Measurements from ENCODE around the gene ABTB2. TPM values are rescaled to one million over a fixed set of nuclear protein-coding genes. Genes with fewer than 3 reads are reported as not detected.
A peak's percentile ranks its signal among the peaks of the same experiment; 100 is the strongest.

Gene ABTB2
- total RNA-seq, 1 donor from 2014 or later = 14.1 TPM

DNA sequence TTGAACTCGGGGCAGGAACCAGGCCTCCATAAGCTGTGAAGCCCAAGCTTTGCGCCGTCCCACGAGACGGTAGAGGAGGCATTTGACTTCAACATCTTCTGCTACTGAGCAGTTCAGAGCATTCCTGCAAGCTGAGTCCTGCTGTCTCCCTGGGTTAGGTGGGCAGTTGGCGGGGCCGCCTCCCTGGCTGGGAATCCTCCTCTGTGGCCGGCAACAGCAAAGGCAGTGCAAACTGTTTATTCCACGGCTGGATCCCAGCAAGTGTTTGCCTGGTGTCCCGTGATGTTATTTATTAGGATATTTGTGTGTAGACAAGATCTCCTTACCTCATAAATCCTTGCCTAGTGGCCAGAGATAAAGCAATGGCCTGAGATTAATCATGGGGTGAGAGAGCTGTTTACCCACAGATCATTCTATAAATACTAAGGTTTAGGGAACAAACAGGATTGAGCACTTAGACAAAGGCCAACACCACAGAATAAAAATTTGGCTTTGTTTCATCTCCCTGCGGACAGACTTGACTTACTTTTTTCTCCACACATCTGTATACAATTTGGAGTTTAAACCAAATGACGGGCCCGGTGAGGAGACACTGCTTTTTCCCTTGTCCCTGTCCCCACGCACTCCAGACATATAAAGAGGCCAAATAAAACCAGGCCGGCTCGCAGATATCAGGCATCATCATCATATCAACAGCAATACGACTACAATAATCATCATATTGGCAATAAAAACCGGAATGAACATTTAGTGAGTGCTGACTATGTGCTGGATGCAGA, 189.0 kb downstream of the ABTB2 start:
- Mint-ChIP-seq H3K4me1 (ENCODE audit: low read depth) (no peaks in the 10 kb centered on the region), H3K36me3 (ENCODE audit: low read depth) (no peaks in the 10 kb centered on the region), H3K9me3 (no peaks in the 10 kb centered on the region), H3K4me3 (no peak overlapping the region), H3K27me3 (ENCODE audit: insufficient read depth) (peaks cover 2% of the 10 kb centered on the region), H3K27ac (no peak overlapping the region)
- no peak for DNase-seq (ENCODE audit: low spot score)
- intact Hi-C loops (cut with micrococcal nuclease) = no loop called here

DNA sequence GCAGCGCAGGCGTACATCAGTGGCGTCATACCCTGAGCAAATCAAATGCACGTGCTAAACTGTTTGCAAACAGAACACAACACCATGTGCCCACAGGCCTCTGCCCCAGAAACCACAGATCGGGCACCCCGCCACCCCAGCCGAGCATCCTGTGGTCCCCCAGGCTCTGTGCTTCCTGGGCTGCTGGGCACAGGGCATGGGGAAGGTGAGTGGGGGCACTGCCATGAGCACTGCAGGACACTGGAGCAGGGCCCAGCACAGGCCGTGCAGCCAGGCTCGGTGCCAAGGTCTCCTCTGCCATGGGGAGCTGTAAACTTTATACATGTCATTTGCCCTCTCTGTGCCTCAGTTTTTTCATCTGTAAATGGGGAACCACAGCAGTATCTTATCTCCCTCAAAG, 189.8 kb downstream of the ABTB2 start:
- no peaks in the 10 kb centered on the region for H3K4me1 Mint-ChIP-seq (ENCODE audit: low read depth)
- intact Hi-C loops (cut with micrococcal nuclease) = no loop called here
- DNase-seq (ENCODE audit: low spot score) = no peak
- H3K27me3 Mint-ChIP-seq (ENCODE audit: insufficient read depth) = peaks cover 2% of the 10 kb centered on the region
- no peak overlapping the region for H3K27ac Mint-ChIP-seq
- no peak overlapping the region for H3K4me3 Mint-ChIP-seq
- no peaks in the 10 kb centered on the region for H3K36me3 Mint-ChIP-seq (ENCODE audit: low read depth)
- no peaks in the 10 kb centered on the region for H3K9me3 Mint-ChIP-seq

DNA sequence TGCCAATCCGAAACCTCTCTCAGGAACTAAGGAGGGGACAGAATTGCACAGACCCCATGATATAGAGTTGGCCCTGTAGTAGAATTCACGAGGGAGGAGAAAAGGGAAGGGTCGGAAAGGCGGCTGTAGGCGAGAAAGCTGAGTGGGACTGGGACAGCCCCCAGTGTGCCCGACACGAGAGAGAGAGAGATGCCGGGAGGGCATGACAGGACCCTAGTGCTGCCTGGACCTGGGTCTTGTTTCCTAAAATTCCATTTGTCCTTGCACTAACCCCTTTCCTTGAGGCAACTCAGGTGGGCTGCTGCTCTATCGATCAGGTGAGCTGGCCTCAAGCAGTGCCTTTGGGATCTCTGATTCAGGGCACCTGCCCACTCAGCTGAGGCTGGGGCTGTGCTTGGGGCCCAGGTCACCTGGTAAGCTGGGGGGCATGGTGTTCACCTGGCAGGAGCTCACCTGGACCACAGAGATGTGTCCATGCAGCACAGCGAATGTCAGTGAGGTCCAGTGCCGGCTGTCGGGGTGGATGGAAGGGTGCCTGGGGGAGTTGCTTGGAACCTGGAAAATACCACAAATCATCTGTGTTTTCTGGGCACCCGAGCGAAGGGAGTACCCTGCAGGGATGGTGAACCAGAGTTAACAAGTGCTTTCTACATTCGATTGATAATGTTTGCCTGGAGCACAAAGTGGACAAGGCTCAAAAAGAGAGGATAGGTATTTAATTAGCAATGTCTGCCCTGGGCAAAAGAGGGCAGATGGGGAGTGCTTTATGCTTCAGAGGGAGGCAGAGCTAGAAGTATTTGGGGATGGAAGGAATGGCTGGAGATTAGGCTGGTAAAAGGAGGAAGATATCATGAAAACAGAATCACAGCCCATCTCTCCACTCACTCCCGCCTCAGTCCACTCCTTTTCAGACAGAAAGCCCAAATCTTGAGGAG, 190.7 kb downstream of the ABTB2 start:
- Mint-ChIP-seq H3K4me3 (no peak overlapping the region), H3K27ac (no peak overlapping the region), H3K36me3 (ENCODE audit: low read depth) (no peaks in the 10 kb centered on the region), H3K27me3 (ENCODE audit: insufficient read depth) (no peaks in the 10 kb centered on the region), H3K9me3 (no peaks in the 10 kb centered on the region), H3K4me1 (ENCODE audit: low read depth) (no peaks in the 10 kb centered on the region)
- intact Hi-C loops (cut with micrococcal nuclease) = no loop called here
- DNase-seq (ENCODE audit: low spot score) = no peak

DNA sequence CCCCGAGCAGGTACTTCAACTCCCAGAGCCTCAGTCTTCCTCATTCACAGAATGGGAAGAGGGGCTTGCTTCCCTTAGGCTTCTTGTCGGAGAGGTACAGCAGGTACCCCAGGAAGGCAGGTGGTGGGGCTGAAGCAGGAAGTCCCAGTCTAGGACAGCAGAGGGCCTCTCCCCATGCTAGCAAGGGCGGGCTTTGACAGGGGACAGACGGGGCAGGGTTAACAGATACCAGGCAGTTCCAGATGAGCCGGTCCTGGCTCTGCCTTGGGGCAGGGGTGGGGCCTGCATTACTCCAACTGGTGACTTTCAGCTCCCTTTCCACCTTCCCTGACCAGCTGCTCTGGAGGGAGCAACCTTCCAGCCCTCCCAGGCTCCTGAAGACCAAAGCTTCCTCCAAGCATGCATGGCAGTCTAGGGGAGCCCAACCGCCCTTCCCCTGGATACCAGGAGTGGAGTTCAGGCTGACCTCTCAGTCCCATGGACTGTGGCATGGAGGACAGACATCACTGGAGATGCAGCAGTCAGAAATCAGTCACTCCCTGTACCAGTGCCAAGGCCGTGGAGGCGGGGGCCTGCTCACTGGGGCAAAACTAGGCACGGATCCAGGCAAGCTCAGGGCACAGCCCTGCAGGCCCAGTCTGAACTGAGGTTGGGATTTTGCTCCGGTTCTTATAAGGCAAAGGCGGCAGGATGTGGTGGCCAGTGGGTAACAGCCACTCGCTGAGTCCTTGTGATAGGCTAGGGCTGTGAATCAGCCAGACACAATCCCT, 191.8 kb downstream of the ABTB2 start:
- Mint-ChIP-seq H3K27ac (no peak overlapping the region), H3K36me3 (ENCODE audit: low read depth) (no peaks in the 10 kb centered on the region), H3K9me3 (no peaks in the 10 kb centered on the region), H3K4me1 (ENCODE audit: low read depth) (peaks cover 8% of the 10 kb centered on the region), H3K27me3 (ENCODE audit: insufficient read depth) (no peaks in the 10 kb centered on the region), H3K4me3 (no peak overlapping the region)
- intact Hi-C loops (cut with micrococcal nuclease) = no loop called here
- DNase-seq (ENCODE audit: low spot score) = no peak

DNA sequence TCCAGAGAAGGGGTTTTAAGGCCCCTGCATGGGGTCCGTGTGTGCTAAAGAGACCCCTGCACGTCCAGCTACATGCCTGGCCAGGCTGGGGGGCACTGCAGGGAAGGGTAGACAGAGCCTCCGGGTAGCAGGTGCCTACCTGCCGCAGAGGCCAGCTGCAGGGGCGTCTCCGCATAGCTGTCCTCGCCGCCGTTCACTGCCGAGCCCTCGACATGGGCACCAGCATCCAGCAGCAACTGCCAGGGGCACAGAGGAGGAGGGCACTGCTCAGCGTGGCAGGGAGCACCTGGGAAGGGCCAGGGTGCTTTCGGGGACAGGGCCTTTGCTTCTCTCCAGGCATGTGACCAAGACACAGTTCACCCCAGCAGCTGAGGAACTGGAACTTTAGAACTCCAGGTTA, 192.7 kb downstream of the ABTB2 start:
- intact Hi-C loops (cut with micrococcal nuclease) = no loop called here

DNA sequence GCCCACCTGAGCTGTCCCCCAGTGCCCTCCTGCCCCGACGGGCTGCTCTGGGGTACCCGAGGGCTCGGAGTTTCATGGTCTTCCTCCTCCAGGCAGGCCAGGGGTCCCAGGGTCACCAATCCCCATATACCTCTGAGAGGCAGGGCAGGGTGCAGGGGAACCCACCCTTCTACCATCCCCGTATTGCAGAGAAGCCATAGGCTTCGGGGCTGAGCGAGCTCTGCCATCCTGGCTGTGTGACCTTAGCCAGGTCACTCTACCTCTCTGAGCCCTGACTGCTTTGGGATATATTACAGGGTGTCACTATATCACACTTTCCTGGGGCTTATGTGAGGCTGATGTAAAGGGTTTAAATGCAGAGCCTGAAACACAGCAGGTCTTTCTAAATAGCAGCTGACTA, 195.0 kb downstream of the ABTB2 start:
- Mint-ChIP-seq H3K4me1 (ENCODE audit: low read depth) (peaks cover 17% of the 10 kb centered on the region), H3K4me3 (no peak overlapping the region), H3K9me3 (no peaks in the 10 kb centered on the region), H3K36me3 (ENCODE audit: low read depth) (peaks cover 6% of the 10 kb centered on the region), H3K27ac (no peak overlapping the region), H3K27me3 (ENCODE audit: insufficient read depth) (no peaks in the 10 kb centered on the region)
- no peak for DNase-seq (ENCODE audit: low spot score)
- intact Hi-C loops (cut with micrococcal nuclease) = no loop called here

More for the DNA sequence above, 192.7 kb downstream of the ABTB2 start:
- H3K4me3 Mint-ChIP-seq = no peak overlapping the region
- H3K27ac Mint-ChIP-seq = no peak overlapping the region
- no peaks in the 10 kb centered on the region for H3K27me3 Mint-ChIP-seq (ENCODE audit: insufficient read depth)
- H3K4me1 Mint-ChIP-seq (ENCODE audit: low read depth) = peaks cover 8% of the 10 kb centered on the region
- no peaks in the 10 kb centered on the region for H3K9me3 Mint-ChIP-seq
- peaks cover 2% of the 10 kb centered on the region for H3K36me3 Mint-ChIP-seq (ENCODE audit: low read depth)
- DNase-seq (ENCODE audit: low spot score) = no peak

DNA sequence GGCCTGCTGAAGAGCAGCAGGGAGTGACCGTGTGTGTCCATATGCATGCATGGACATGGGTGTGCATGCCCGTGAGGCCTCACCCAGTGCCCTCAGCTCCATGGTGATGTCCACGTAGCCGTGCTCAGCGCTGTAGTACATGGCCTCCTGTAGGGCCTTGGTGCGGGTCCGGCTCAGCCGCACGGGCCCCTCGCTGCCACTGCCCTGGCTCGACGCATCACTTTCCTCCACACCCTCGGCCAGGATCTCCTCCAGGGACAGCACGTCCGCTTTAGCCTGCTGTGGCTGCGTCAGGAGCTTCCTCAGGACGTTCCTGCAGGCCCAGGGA, 195.4 kb downstream of the ABTB2 start:
- H3K27ac Mint-ChIP-seq = no peak overlapping the region
- H3K27me3 Mint-ChIP-seq (ENCODE audit: insufficient read depth) = no peaks in the 10 kb centered on the region
- intact Hi-C loops (cut with micrococcal nuclease) = no loop called here
- peaks cover 17% of the 10 kb centered on the region for H3K4me1 Mint-ChIP-seq (ENCODE audit: low read depth)
- peaks cover 6% of the 10 kb centered on the region for H3K36me3 Mint-ChIP-seq (ENCODE audit: low read depth)
- no peaks in the 10 kb centered on the region for H3K9me3 Mint-ChIP-seq
- no peak for DNase-seq (ENCODE audit: low spot score)
- no peak overlapping the region for H3K4me3 Mint-ChIP-seq

DNA sequence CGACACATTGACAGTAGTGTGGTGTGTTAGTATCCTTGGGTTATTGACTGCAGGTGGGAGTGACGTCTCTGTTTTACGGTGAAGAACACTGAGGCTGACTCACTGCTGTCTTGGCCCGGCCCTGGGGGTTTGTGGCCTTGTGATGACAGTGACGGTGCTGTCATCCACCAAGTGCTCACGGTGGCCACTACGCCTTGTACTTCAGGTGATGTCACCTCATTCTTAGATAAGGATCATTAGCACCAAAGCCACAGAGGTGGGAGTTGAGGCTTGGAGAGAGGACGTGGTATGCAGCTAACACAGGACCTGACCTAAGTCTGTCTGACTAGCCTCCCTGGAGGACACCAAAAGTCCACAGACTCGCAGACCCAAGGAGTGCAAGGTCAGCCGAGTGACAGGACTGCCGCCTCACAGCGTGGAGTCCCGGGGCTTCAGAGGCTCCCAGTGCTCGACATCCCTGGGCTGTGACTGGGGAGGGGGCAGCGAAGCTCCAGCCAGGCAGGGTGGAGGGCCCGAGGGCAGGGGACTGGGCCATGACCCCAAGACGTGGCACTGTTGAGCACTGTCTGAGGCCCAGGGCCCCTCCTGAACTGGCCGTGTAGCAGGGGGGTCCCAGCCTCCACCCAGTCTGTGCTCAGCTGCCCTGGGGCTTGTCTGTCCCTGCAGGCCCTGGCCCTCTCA, 195.9 kb downstream of the ABTB2 start:
- no peaks in the 10 kb centered on the region for H3K27me3 Mint-ChIP-seq (ENCODE audit: insufficient read depth)
- H3K27ac Mint-ChIP-seq = no peak overlapping the region
- DNase-seq (ENCODE audit: low spot score) = peak; percentile 17
- H3K4me3 Mint-ChIP-seq = no peak overlapping the region
- H3K9me3 Mint-ChIP-seq = no peaks in the 10 kb centered on the region
- H3K4me1 Mint-ChIP-seq (ENCODE audit: low read depth) = peaks cover 17% of the 10 kb centered on the region
- peaks cover 6% of the 10 kb centered on the region for H3K36me3 Mint-ChIP-seq (ENCODE audit: low read depth)
- intact Hi-C loops (cut with micrococcal nuclease) = no loop called here

DNA sequence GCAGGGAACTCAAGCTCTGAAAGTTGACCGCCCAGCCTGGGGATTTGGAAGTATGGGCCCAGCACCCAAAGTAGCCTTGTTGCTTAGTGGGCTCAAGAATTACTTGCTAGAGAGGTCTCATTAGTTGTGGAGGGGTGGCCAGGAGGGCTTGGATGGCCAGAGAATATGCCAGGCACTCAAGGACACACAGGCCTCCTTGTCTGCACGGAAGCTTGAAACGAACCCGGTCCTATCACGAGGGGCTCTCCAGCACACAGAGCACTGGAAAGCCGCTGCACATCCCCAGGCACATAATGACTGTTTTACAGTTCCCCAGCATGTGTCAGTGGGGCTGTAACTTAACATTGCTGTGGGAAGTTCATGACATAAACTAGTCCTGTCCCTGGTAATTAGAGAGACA, 196.4 kb downstream of the ABTB2 start:
- intact Hi-C loops (cut with micrococcal nuclease) = no loop called here
- Mint-ChIP-seq H3K27me3 (ENCODE audit: insufficient read depth) (no peaks in the 10 kb centered on the region), H3K9me3 (no peaks in the 10 kb centered on the region), H3K27ac (no peak overlapping the region), H3K36me3 (ENCODE audit: low read depth) (peaks cover 7% of the 10 kb centered on the region), H3K4me3 (no peak overlapping the region), H3K4me1 (ENCODE audit: low read depth) (peaks cover 17% of the 10 kb centered on the region)
- DNase-seq (ENCODE audit: low spot score) = no peak

DNA sequence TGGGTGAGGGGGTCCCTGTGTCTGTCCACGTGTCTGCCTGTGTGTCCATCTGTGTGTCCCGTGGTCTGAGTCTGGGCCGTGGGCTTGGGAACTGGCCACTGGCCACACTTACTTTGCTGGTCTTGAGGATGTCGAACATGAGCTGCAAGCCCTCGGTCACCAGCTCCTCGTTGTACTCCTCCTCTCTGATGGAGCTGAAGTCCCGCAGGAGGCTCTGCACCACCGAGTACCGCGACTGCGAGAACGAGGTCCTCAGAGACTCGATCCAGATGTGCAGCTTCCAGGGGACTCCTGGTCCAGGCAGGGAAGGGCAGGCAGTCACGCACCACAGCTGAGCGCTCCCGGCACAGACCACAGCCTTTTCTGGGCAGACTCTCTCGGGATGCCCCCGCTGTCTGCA, 197.0 kb downstream of the ABTB2 start:
- H3K27me3 Mint-ChIP-seq (ENCODE audit: insufficient read depth) = no peaks in the 10 kb centered on the region
- H3K9me3 Mint-ChIP-seq = no peaks in the 10 kb centered on the region
- peaks cover 7% of the 10 kb centered on the region for H3K36me3 Mint-ChIP-seq (ENCODE audit: low read depth)
- no peak overlapping the region for H3K4me3 Mint-ChIP-seq
- H3K27ac Mint-ChIP-seq = no peak overlapping the region
- no peak for DNase-seq (ENCODE audit: low spot score)
- peaks cover 17% of the 10 kb centered on the region for H3K4me1 Mint-ChIP-seq (ENCODE audit: low read depth)
- intact Hi-C loops (cut with micrococcal nuclease) = no loop called here

DNA sequence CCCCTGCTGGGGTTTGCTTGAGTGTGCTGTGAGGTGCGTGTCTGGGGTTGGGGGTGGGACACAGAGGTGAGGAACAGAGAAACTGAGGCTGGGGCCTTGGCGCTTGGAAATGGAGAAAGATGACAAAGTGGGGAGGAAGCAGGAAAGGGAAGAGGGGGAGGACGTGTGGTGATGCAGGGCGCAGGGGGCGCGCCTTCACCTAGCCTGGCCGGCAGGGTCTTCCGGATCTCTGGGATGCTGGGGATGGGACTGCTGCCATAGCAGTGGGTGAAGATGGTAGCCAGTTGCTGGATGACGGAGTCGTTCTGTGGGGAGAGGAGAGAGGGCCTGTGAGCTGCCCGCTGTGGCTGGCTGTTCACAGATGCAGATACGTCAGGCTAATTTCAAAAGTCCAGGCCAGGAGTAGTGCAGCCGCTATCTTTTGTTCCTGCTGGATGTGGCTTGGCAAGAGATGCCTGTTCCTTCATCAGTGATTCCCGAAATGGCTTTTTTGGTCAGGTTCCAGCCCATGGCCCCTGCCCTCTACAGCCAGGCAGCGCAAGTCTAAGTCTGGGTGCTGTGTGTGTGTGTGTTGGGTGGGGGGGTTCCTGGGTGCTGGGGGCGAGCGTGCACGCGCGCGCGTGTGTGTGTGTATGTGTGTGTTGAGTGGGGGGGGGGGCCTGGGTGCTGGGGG, 197.6 kb downstream of the ABTB2 start:
- Mint-ChIP-seq H3K36me3 (ENCODE audit: low read depth) (peaks cover 7% of the 10 kb centered on the region), H3K27me3 (ENCODE audit: insufficient read depth) (no peaks in the 10 kb centered on the region), H3K4me1 (ENCODE audit: low read depth) (peaks cover 17% of the 10 kb centered on the region), H3K4me3 (no peak overlapping the region), H3K9me3 (no peaks in the 10 kb centered on the region), H3K27ac (peak overlapping the region; percentile 18)
- intact Hi-C loops (cut with micrococcal nuclease) = no loop called here
- no peak for DNase-seq (ENCODE audit: low spot score)

DNA sequence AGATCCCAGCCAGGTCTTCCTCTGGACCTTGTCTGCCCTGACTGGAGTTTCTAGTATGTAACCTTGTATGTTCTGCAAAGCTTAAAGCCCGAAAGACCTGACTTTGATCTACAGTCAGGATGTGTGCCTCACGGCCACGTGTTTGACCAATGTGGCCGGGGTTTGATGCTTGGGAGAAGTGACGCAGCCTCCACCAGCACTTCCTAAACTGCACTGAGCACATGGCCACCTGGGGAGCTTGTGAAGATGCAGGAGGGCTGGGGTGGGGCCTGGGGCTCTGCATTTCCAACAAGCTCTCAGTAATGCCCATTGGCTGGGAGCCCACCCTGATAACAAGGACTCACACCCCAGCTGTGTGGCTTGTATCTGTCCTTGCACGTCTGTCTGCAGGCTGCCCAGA, 199.1 kb downstream of the ABTB2 start:
- Mint-ChIP-seq H3K9me3 (no peaks in the 10 kb centered on the region), H3K4me1 (ENCODE audit: low read depth) (peaks cover 17% of the 10 kb centered on the region), H3K27me3 (ENCODE audit: insufficient read depth) (no peaks in the 10 kb centered on the region), H3K36me3 (ENCODE audit: low read depth) (peaks cover 7% of the 10 kb centered on the region), H3K27ac (peak overlapping the region; percentile 40), H3K4me3 (no peak overlapping the region)
- intact Hi-C loops (cut with micrococcal nuclease) = no loop called here
- no peak for DNase-seq (ENCODE audit: low spot score)
